Mesothelial cell of epicardium (in vitro differentiated cells): ENCODE results near the gene ADGRA3. TPM values are rescaled to one million over a fixed set of nuclear protein-coding genes. Genes with fewer than 3 reads are reported as not detected.

Experiments
- DNase-seq, 2 experiments: peaks; one replicate each; pipeline ENCODE4 v3.0.0; 2021; ENCODE audit warnings: low spot score in 2 of 2; ENCODE audit not compliant: unreplicated experiment in 2 of 2
- H3K27ac Mint-ChIP-seq: 2 replicates; pipeline ENCODE4 v1.8.0; 2021; ENCODE audit warnings: mixed read lengths
- H3K27me3 Mint-ChIP-seq: 2 replicates; pipeline ENCODE4 v1.8.0; 2021; ENCODE audit warnings: low read depth, mixed read lengths
- H3K36me3 Mint-ChIP-seq: 2 replicates; pipeline ENCODE4 v1.8.0; 2021; ENCODE audit warnings: mixed read lengths
- H3K4me1 Mint-ChIP-seq: 2 replicates; pipeline ENCODE4 v1.8.0; 2021; ENCODE audit warnings: mixed read lengths
- H3K4me3 Mint-ChIP-seq: 2 replicates; pipeline ENCODE4 v1.8.0; 2021; ENCODE audit warnings: mild to moderate bottlenecking, moderate library complexity, mixed read lengths
- H3K9me3 Mint-ChIP-seq: 2 replicates; pipeline ENCODE4 v1.8.0; 2021; ENCODE audit warnings: mixed read lengths
- total RNA-seq: library from RNA; stranded (reverse); gene quantifications from 3 replicates; pipeline ENCODE4 v1.2.1, GENCODE V29; 2021
- TF ChIP-seq, protein P1 (sequence below): fragments of 200-600 bp; sonication (generic); IDR thresholded peaks from one replicate; pipeline ENCODE4 v1.5.0; 2021; ENCODE audit warnings: antibody characterized with exemption; ENCODE audit not compliant: unreplicated experiment

Gene ADGRA3
- total RNA-seq, 1 donor from 2014 or later = 109 TPM

DNA sequence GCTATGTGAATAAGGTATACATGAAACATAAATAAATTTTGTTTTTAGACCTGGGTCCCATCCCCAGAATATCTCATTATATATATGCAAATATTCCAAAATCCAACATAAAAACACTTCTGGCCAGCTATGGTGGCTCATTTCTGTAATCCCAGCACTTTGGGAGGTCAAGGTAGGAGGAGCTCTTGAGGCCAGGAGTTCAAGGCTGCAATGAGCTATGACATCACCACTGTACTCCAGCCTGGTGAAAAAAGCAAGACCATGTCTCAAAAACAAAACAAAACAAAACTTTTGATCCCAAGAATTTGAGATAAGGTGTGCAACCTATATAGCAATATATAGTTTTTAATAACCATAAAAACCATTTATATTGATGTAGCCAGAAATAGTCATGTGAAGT is 5.4 kb upstream of the ADGRA3 start:
- H3K36me3 Mint-ChIP-seq = peaks cover 3% of the 10 kb centered on the region
- H3K4me1 Mint-ChIP-seq = peaks cover 18% of the 10 kb centered on the region
- H3K9me3 Mint-ChIP-seq = peaks cover 4% of the 10 kb centered on the region
- no peak overlapping the region for H3K4me3 Mint-ChIP-seq
- DNase-seq = no peak
- no peaks in the 10 kb centered on the region for H3K27me3 Mint-ChIP-seq
- no peak overlapping the region for H3K27ac Mint-ChIP-seq
- TF ChIP-seq, protein P1, sequence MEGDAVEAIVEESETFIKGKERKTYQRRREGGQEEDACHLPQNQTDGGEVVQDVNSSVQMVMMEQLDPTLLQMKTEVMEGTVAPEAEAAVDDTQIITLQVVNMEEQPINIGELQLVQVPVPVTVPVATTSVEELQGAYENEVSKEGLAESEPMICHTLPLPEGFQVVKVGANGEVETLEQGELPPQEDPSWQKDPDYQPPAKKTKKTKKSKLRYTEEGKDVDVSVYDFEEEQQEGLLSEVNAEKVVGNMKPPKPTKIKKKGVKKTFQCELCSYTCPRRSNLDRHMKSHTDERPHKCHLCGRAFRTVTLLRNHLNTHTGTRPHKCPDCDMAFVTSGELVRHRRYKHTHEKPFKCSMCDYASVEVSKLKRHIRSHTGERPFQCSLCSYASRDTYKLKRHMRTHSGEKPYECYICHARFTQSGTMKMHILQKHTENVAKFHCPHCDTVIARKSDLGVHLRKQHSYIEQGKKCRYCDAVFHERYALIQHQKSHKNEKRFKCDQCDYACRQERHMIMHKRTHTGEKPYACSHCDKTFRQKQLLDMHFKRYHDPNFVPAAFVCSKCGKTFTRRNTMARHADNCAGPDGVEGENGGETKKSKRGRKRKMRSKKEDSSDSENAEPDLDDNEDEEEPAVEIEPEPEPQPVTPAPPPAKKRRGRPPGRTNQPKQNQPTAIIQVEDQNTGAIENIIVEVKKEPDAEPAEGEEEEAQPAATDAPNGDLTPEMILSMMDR = no peak

DNA sequence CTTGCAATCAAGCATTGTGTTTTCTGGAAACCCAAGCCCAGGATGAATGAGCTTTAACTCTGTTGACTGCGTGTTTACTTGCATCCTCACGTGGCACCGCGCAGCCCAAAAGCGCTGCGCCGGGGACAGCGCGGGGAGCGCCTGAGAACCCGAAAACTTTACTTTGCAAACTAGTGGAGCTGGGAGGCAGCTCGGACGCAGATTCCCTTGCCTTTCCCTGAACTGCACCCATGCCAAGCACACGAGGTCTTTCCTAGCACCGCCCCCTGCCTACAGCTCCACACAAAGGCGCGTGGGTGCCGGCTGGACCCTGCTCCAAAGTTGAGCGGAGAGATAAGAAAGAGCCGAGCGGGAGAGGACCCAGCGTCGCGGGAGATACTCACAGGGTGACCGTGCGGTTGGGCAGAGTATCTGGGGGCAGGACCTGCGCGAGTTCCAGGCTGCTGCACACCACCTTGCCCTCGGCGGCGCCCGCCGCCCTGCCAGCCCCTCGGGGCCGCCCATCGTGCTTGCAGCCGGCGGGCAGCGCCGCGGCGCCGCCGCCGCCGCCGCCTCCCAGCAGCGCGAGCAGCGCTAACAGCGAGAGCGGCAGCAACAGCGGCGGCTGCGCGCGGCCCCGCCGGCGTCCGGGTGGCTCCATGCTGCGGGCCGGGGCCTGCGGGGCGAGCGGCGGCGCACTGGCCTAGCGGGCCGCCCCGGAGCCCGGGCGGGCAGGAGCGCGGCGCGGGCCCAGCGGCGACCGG is 550 bp downstream of the ADGRA3 start:
- peak overlapping the region; percentile 98 for H3K27ac Mint-ChIP-seq
- H3K4me3 Mint-ChIP-seq = peak overlapping the region; percentile 94
- H3K4me1 Mint-ChIP-seq = peaks cover 28% of the 10 kb centered on the region
- peaks cover 4% of the 10 kb centered on the region for H3K9me3 Mint-ChIP-seq
- no peaks in the 10 kb centered on the region for H3K27me3 Mint-ChIP-seq
- TF ChIP-seq, protein P1 = no peak
- peaks cover 3% of the 10 kb centered on the region for H3K36me3 Mint-ChIP-seq
- DNase-seq = peak; percentile 29 to 67

DNA sequence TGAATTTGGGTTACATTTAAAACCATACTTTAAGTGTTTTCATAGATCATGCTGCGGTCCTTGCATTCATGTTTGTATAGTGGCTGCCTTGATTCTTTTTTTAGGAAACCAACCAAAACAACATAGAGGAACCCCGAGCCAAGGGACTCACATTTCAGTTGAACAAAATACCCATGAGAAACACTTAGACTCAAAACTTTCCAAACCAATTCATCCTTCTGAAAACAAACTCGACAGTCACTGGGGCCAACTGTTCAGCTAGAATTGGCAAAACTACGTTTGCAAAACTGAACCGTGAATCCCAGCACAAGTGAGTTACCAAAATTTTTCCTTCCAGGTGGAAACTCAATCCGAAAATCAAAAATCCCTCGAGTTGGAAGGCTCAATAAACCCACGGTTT is 1.4 kb downstream of the ADGRA3 start:
- Mint-ChIP-seq H3K4me1 (peaks cover 28% of the 10 kb centered on the region), H3K9me3 (peaks cover 4% of the 10 kb centered on the region), H3K27me3 (no peaks in the 10 kb centered on the region), H3K4me3 (peak overlapping the region; percentile 94), H3K27ac (peak overlapping the region; percentile 98), H3K36me3 (peaks cover 3% of the 10 kb centered on the region)
- TF ChIP-seq, protein P1 = no peak
- DNase-seq = no peak

DNA sequence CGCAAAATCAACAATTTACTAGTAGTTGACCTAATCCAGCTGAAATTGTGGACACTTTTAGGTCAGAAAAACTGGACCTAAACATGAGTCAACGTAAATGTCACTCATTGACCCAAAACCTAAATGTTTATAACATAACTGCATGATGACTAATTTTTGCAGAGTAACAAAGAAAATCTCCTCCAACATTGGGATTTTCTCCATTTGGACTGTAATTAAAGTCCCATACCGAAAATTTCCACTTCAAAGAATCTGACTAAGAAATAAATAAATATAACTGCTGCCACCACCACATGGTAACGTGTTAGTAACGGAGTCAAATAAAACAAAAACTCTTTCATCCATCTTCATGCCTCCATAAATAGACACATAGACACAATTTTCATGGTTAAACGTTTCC is 1.9 kb downstream of the ADGRA3 start:
- TF ChIP-seq, protein P1 = no peak
- Mint-ChIP-seq H3K4me1 (peaks cover 28% of the 10 kb centered on the region), H3K36me3 (peaks cover 3% of the 10 kb centered on the region), H3K27ac (peak overlapping the region; percentile 98), H3K27me3 (no peaks in the 10 kb centered on the region), H3K9me3 (peaks cover 4% of the 10 kb centered on the region), H3K4me3 (peak overlapping the region; percentile 94)
- DNase-seq = no peak

DNA sequence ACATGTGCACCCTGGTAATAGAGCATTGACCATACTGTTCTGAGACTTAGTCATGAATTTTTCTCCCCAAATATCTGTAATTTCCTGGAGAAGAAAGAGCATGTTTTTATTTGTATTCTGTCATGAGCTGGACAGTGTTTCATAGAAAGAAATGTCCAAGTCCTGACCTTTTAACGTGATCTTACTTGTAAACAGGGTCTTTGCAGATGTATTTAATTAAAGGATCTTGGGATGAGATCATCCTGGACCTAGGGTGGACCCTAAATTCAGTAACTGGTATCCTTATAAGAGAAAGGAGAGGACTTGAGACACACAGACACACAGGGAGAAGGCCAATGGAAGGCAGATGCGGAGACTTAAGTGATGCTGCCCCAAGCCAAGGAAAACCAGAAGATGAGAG is 3.6 kb downstream of the ADGRA3 start:
- Mint-ChIP-seq H3K4me3 (no peak overlapping the region), H3K27me3 (no peaks in the 10 kb centered on the region), H3K27ac (no peak overlapping the region), H3K36me3 (peaks cover 2% of the 10 kb centered on the region), H3K4me1 (peaks cover 40% of the 10 kb centered on the region), H3K9me3 (no peaks in the 10 kb centered on the region)
- TF ChIP-seq, protein P1 = no peak
- DNase-seq = no peak
